ENCODE results near the gene TEX53. TPM values are rescaled to one million over a fixed set of nuclear protein-coding genes. Genes with fewer than 3 reads are reported as not detected.

The TEX53 gene
- total and polyA plus RNA-seq, 12 donors, result not detected

GRCh38 chr9:114689813-114690212, 32.2 kb upstream of the TEX53 start:
- Histone ChIP-seq H3K9me3 (no peaks in the 10 kb centered on the region), H3K4me1 (peaks cover 0 to 6% (median 0%) of the 10 kb centered on the region in 9 donors), H3K27me3 (peaks cover 0 to 18% (median 4%) of the 10 kb centered on the region in 7 donors), H3K27ac (no peak overlapping the region), H3K4me3 (no peak overlapping the region), H3K36me3 (no peaks in the 10 kb centered on the region)
- no peak for DNase-seq
- no peak for ATAC-seq
- intact Hi-C loops (cut with DNase I), result loop anchor here in 1 of 10 donors (10.0 kb wide), 1 partner anchor 835 kb away; no protein-coding TSS in a partner anchor
- WGBS, 2 donors, result 80 to 91% methylated on average over 7 of the region's 7 CpGs
- TF ChIP-seq CTCF (IDR thresholded peaks at IDR 0.05), result no peak

- Histone ChIP-seq H3K4me1 (peaks cover 0 to 6% (median 0%) of the 10 kb centered on the region in 9 donors), H3K4me3 (no peak overlapping the region), H3K27ac (no peak overlapping the region), H3K9me3 (no peaks in the 10 kb centered on the region), H3K27me3 (peaks cover 0 to 15% (median 4%) of the 10 kb centered on the region in 7 donors), H3K36me3 (no peaks in the 10 kb centered on the region)
- ATAC-seq, result no peak
- no peak for DNase-seq
- TF ChIP-seq CTCF (IDR thresholded peaks at IDR 0.05), result no peak
- 82 to 89% methylated on average over 3 of the region's 3 CpGs for WGBS, 2 donors
- intact Hi-C loops (cut with DNase I), result loop anchor here in 1 of 10 donors (10.0 kb wide), 1 partner anchor 836 kb away; no protein-coding TSS in a partner anchor
Observed at GRCh38 chr9:114688909-114689610, 31.5 kb upstream of the TEX53 start.

GRCh38 chr9:114688379-114688778, 30.8 kb upstream of the TEX53 start:
- peaks cover 0 to 6% (median 0%) of the 10 kb centered on the region in 9 donors for H3K4me1 ChIP-seq
- no peak overlapping the region for H3K4me3 ChIP-seq
- no peak for TF ChIP-seq CTCF (IDR thresholded peaks at IDR 0.05)
- H3K9me3 ChIP-seq, result no peaks in the 10 kb centered on the region
- DNase-seq (no peak), ATAC-seq (no peak)
- H3K27me3 ChIP-seq, result peaks cover 0 to 10% (median 4%) of the 10 kb centered on the region in 7 donors
- intact Hi-C loops (cut with DNase I), result loop anchor here in 1 of 10 donors (10.0 kb wide), 1 partner anchor 836 kb away; no protein-coding TSS in a partner anchor
- H3K36me3 ChIP-seq, result no peaks in the 10 kb centered on the region
- 81 to 82% methylated on average over 4 of the region's 4 CpGs for WGBS, 2 donors
- H3K27ac ChIP-seq, result no peak overlapping the region

- peaks cover 0 to 3% (median 0%) of the 10 kb centered on the region in 7 donors for H3K27me3 ChIP-seq
- H3K9me3 ChIP-seq, result no peaks in the 10 kb centered on the region
- ATAC-seq, result no peak
- H3K4me3 ChIP-seq, result no peak overlapping the region
- intact Hi-C loops (cut with DNase I), result loop anchor here in 1 of 10 donors (10.0 kb wide), 1 partner anchor 838 kb away; no protein-coding TSS in a partner anchor
- H3K4me1 ChIP-seq, result peaks cover 0 to 6% (median 0%) of the 10 kb centered on the region in 9 donors
- H3K27ac ChIP-seq, result no peak overlapping the region
- DNase-seq, result no peak
- no peak for TF ChIP-seq CTCF (IDR thresholded peaks at IDR 0.05)
- H3K36me3 ChIP-seq, result no peaks in the 10 kb centered on the region
Observed at GRCh38 chr9:114687034-114687433, 29.4 kb upstream of the TEX53 start.
